ENCODE data around the gene ZNF217.

Gene ZNF217

DNA sequence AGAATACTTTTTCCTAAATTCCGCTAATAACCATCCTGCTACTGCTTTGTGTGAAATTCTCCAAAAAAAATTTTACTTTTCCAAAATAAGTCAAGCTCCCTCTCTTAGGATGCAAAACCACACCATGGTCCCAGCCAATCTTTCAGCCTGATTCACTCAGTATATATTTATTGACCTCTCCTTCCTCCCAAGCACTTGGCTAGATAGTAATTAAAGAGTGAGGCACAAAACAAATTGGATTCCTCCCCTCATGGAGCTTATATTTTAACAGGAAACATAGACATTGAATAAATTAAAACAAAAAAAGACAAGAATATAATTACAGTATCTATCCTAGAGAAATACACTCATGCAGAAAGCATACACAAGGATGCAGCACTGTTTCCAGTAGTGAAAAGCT is 9.0 kb upstream of the ZNF217 start:
- TF ChIP-seq, protein P1, sequence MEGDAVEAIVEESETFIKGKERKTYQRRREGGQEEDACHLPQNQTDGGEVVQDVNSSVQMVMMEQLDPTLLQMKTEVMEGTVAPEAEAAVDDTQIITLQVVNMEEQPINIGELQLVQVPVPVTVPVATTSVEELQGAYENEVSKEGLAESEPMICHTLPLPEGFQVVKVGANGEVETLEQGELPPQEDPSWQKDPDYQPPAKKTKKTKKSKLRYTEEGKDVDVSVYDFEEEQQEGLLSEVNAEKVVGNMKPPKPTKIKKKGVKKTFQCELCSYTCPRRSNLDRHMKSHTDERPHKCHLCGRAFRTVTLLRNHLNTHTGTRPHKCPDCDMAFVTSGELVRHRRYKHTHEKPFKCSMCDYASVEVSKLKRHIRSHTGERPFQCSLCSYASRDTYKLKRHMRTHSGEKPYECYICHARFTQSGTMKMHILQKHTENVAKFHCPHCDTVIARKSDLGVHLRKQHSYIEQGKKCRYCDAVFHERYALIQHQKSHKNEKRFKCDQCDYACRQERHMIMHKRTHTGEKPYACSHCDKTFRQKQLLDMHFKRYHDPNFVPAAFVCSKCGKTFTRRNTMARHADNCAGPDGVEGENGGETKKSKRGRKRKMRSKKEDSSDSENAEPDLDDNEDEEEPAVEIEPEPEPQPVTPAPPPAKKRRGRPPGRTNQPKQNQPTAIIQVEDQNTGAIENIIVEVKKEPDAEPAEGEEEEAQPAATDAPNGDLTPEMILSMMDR (conservative IDR thresholded peaks at IDR 0.05; ENCODE audit: low read depth, low read length): no peak
- no peak for DNase-seq (ENCODE audit: low read depth)

DNA sequence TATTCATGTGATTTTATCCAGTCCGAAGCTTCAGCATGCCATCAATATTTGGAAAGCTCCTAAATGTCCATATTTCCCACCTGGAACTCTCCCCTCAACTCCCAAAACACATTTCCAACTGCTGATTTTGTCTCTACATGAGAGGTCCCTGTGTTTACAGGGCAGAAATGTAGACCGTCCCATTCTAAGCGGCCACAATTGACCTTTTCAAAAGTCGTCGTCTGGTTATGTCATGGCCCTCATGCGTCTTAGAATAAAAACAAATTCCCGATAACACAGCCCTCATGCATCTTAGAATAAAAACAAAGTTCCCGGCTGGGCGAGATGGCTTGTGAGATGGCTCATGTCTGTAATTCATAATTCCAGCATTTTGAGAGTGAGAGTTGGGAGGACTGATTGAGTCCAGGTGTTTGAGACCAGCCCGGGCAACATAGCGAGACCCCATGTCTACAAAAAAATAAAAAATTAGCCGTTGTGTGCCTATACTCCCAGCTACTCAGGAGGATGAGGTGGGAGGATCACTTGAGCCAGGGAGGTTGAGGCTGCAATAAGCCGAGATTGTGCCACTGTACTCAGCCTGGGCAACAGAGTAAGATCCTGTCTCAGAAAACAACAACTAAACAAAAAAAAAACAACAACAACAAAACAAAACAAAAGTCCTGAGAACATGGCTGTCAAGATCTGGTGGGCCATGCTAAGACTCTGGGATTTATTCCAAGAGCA is 6.4 kb upstream of the ZNF217 start:
- DNase-seq (ENCODE audit: low read depth): no peak
- TF ChIP-seq, protein P1 (conservative IDR thresholded peaks at IDR 0.05; ENCODE audit: low read depth, low read length): no peak
- H3K4me3 ChIP-seq (ENCODE audit: low read depth, low read length): no peak overlapping the region

More for the DNA sequence above, 9.0 kb upstream of the ZNF217 start:
- no peak overlapping the region for H3K4me3 ChIP-seq (ENCODE audit: low read depth, low read length)

DNA sequence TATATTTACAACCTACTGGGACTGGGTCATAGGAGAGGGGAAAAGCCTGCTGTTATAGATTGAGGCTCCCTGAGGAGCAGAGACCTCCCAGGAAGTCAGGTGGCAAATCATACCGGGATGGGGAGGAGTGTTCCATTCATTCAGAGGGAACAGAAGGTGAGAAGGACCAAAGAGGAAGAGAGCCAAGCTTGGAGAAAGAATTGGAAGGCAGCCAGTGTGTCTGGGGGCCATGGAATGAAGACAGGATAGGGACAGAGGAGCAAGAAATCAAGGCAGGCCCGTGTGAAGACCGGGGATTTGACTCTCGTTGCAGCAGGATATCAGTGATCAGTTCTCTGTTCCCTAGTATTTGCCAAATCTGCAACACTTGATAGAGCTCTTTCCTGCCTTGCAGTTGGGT is 5.7 kb upstream of the ZNF217 start:
- TF ChIP-seq, protein P1 (conservative IDR thresholded peaks at IDR 0.05; ENCODE audit: low read depth, low read length): no peak
- DNase-seq (ENCODE audit: low read depth): no peak
- H3K4me3 ChIP-seq (ENCODE audit: low read depth, low read length): no peak overlapping the region

DNA sequence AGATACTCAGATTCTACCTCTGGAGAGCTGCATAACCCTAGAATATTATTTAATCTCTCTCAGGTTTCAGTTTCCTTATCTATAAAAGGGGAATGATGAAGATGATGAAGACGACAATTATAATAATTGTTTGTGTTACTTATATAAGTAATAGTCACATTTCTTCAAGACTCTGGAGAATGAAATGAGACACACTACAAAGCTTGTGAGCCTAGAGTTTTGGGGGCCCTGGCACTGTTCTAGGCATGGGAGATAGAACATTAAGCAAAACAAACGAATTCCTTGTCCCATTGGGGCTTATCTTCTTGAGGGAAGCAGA is 5.4 kb upstream of the ZNF217 start:
- DNase-seq (ENCODE audit: low read depth): no peak
- TF ChIP-seq, protein P1 (conservative IDR thresholded peaks at IDR 0.05; ENCODE audit: low read depth, low read length): no peak

DNA sequence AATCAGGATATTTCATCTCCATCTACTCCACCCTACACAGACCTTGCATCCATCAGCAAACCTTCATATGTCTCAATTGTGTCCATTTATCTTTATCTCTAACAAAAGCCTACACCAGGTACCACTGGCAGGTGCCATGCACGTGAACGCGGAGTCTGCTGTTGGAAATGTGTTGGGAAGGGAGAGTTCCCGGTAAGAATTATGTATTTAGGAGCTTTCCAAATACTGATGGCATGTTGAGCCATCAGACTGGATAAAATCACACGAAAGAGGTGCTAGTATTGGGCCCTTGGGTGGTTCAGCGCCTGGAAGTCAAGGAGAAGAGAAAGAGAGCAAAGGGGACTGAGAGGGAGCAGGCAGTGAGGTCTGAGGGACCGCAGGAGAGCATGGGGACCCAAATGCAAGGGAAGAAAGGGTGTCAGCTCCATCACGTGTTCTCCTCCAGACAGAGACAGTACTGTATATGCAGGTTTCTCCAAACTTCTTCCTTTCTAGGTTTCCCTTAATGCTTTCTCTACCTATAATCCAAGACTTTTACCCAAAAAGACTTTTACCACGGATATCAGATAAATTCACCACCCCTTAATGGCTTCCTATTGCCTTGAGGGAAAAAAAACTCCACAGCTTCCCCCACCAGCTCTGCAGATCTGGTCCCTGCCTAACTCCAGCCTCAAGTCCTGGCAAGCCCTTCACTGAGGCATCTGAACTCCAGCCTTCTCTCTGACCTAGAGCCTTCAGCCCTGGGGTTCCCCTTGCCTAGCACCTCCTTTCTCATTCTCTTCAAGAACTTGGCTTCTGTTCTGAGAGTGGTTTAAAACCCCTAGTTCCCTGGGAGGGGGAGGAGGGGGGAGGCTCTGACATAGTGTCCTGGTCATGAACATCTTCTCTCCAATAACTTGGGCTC is 4.8 kb upstream of the ZNF217 start:
- no peak for DNase-seq (ENCODE audit: low read depth)
- TF ChIP-seq, protein P1 (conservative IDR thresholded peaks at IDR 0.05; ENCODE audit: low read depth, low read length): no peak
- no peak overlapping the region for H3K4me3 ChIP-seq (ENCODE audit: low read depth, low read length)

More for the DNA sequence above, 5.4 kb upstream of the ZNF217 start:
- no peak overlapping the region for H3K4me3 ChIP-seq (ENCODE audit: low read depth, low read length)

DNA sequence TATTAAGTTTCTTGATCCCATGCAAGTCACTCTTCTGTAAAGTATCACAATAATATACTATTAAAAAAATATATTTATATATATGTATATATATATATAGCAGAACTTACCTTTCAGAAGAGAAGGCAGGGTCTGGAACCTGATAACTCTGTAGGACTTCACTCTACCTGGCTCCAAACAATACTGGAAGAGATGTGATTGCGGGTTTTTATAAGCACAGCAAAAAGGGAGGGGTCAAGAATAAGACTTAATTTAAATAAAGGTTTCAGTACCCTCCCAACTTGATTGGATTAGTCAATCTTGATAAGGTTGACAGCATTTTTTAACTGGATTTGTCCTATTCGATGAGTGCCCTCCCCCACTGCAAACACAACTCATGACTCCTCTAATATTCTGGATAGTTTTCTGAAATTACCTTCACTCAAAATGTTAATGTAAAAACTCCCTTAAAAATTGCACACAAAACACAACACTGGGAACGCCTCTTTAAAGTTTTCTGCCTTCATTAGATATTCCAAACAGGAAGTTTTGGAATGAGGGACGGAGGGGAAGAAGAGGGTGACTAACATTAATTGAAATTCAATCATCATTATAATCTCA is 4.0 kb upstream of the ZNF217 start:
- no peak overlapping the region for H3K4me3 ChIP-seq (ENCODE audit: low read depth, low read length)

More for the DNA sequence above, 4.0 kb upstream of the ZNF217 start:
- TF ChIP-seq, protein P1 (conservative IDR thresholded peaks at IDR 0.05; ENCODE audit: low read depth, low read length): no peak
- no peak for DNase-seq (ENCODE audit: low read depth)
